ENCODE results near the gene RBM4.

RBM4 gene

GRCh38 chr11:66688561-66689534 is 50.3 kb downstream of the RBM4 start:
- DNase-seq (ENCODE audit: low spot score) (no peak), FAIRE-seq (no peak)

DNA sequence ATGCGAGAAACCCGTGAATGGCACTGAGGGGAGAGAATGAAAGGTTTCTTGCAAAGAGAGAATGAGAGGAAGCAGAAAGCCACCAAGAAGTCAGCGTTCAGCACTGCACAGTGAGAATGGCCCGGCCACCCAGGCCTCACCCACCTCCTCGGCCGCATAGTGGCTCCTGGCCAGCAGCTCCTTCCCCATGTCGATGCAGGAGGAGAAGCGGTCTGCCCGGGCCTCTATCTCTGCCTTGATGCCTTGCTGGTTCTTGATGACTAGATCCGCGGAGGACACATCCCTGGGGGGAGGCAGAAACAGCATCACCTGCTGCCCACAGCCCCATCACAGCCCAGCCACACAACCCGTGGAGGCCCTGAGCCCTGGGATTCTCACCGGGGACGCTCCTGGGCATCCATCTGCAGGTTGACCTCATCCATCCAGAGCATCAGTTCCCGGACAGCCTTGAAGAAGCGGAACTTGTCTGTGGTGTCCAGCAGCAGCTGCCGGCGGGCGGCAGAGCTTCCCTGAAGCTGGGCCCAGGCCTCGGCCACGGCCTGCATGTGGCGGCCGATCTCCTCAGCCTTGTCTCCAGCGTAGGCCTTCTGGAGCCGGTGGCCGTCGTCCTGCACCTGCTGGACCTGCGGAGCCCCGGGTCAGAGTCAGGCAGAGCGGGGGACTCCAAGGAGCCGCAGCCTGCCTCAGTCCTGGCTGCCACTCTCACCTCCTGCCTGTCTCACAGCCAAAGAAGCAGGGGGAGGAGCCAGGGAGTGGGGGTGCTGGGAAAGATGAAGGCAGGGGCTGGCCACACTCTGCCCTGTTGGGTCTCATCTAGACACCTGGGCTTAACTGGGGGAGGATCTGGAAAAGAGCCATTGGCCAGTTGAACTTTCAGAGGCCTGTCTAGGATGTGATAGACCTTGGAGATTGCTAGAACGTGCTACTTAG is 51.4 kb downstream of the RBM4 start:
- no peak for FAIRE-seq
- no peak for DNase-seq (ENCODE audit: low spot score)

DNA sequence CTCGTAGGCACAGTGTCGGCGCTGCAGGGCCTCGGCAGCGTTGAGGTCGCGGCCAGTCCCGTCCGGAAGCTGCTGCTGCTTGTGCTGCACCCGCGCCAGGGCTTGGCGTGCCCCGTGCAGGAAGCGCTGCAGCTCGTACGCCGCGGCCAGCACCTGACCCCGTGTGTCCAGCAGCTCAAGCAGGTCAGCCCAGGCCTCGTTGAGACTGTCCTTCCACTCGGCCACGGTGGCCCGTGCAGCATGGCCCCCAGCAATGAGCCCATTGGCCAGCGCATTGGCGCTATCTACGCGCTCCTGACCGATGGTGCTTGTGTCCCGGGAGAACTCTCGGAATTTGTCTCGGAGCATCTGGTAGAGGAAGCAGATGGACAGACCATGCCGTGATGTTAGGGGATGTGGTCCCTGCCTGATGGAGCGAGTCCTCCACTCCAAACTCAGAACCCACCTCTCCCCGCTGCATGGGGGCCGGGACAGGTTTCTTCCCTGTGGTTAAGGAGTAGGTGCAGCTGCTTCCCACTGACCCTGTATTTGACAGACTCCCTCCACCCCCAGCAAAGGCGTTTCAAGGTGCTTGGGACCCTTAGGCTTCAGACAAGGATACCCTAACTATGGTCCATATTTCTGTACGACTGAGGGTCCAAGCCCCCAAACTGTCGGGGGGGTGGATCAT is 52.9 kb downstream of the RBM4 start:
- DNase-seq (ENCODE audit: low spot score) = no peak
- FAIRE-seq = no peak

DNA sequence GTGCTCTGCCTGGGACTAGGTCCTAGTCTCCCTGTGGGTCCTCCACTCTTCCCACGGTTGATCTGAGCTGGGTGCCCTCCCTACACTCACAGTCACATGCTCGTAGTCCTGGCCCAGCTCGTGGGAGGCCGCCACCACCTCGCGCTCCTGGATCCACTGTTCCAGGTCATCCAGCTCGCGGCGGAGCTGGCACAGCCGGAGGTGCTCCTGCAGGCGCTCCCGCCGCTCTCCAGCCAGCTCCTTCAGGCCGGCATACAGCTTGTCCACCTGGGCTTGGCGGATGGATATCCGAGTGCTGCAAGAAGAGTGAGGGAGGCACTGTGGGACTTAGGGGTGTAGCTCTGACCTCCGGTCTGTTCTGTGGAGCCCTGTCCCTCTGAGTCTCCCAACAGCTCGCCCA is 53.9 kb downstream of the RBM4 start:
- no peak for FAIRE-seq

DNA sequence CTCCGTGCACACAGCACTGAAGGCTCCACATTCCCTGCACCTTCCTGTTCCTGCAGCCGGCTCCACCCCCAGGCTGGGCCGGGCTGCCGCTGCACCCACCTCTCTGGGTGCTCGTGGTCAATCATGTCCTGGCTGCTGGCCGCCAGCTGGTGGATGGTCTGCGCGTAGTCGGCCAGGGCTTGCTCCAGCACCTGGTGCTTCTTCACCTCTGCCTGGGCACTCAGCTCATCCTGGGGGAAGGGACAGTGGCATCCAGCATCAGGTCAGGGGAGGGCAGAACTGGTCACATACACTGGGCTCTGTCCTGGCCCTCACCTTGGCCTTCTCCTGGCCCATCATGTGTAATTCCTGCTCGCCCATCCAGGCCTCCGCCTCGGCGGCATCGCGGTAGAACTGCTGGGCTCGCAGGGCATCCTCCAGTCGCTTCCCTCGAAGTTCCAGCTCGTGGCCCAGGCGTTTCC is 54.4 kb downstream of the RBM4 start:
- DNase-seq (ENCODE audit: low spot score) = no peak
- FAIRE-seq = no peak

More for the DNA sequence above, 53.9 kb downstream of the RBM4 start:
- no peak for DNase-seq (ENCODE audit: low spot score)

DNA sequence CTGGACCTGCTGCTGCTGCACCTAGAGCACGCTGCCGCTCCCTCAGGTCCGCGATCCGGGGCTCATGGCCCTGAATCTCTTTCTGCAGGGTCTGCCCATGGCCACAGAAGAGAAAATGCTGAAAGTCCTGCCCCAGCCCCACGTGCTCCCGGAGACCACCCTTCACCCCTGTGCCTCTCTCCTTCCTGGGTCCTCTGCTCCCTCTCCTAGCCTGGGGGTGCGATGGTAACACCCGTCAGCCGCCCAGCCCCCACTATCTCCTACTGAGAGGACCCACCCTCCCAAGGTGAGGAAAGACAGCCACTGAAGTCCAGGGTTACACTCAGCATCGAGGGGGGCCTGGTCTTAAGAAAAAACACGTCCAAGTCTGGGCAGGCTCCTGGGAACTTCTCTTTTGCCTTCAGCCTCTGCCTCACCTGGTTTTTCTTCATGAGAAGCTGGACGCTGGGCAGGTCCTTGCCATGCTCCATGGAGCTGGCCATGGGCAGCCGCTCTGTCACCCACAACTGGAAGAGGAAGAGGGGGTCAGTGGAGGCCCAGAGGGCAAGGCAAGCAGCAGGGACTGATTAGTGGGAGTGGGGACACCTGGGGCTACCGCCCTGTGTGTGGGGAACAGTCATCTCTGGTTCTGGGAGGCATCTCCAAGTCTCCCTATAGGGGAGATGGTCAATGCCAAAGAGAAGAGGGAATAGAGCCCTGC is 55.0 kb downstream of the RBM4 start:
- FAIRE-seq (no peak), DNase-seq (ENCODE audit: low spot score) (no peak)

DNA sequence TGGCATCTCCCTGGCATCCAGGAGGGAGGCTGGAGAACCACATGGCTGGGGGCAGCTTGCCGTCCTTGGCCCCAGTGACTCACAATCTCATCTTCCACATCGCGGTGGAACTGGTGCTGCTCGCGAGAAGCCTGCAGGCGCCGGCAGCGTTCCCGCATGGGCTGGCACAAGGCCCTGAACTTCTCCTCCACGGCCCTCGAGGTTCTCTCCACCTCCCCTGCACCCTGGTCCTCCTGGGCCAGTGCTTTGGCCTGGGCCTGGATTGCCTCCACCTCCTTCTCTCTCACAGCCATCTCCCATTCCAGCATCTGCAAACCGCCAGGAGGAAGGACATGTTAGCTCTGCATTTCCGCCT is 55.5 kb downstream of the RBM4 start:
- FAIRE-seq = no peak
- DNase-seq (ENCODE audit: low spot score) = no peak

DNA sequence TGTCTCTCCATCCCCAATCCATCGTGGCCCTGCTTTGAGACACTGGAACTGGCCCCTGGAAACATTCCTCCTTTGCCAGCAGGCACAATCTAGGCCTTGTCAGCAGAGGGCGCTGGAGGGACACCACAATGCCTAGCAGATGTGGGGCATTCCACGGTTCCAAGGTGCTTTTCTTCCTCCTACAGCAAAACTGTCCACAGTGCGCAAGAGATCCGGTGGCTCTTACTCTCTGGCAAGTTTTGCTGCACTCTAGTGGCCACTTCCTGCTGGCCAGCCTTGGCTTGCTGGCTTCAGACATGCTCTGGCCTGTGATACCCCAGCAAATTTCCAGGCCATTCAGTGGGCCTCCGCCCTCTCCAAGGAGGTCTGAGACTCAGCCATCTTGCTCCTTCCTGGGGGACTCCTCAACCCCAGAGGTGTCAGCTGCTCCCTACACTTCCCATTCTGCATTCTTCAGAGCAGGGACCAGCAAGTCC is 56.3 kb downstream of the RBM4 start:
- DNase-seq (ENCODE audit: low spot score) = peak; percentile 89
- FAIRE-seq = no peak

Data from urothelium cell line (cell line).